Stimulated activated CD8-positive, alpha-beta memory T cell treated with anti-CD3 and anti-CD28 coated beads, Interleukin-7, amount 100 ng/mL, for 4 hours (primary cell): Measurements from ENCODE around the gene MEGF10.

Experiments used
- DNase-seq, 2 donors: peaks; one replicate each; pipeline ENCODE4 v3.0.0-alpha.2; 2020; ENCODE audit warnings: low read depth in 2 of 2

MEGF10 gene

GRCh38 chr5:127326976-127327755 is 36.6 kb downstream of the MEGF10 start:
- no peak for DNase-seq

- DNase-seq, result no peak
Observed at GRCh38 chr5:127330116-127330515, 39.5 kb downstream of the MEGF10 start.

GRCh38 chr5:127331890-127332649 is 41.5 kb downstream of the MEGF10 start:
- no peak for DNase-seq

GRCh38 chr5:127333483-127333882 is 42.9 kb downstream of the MEGF10 start:
- no peak for DNase-seq

- no peak for DNase-seq
Observed at GRCh38 chr5:127335381-127335780, 44.8 kb downstream of the MEGF10 start.

- DNase-seq, result no peak
Observed at GRCh38 chr5:127337876-127338275, 47.3 kb downstream of the MEGF10 start.

GRCh38 chr5:127338501-127338900 is 47.9 kb downstream of the MEGF10 start:
- no peak for DNase-seq

GRCh38 chr5:127340606-127341005 is 50.0 kb downstream of the MEGF10 start:
- DNase-seq, result no peak

- no peak for DNase-seq
Observed at GRCh38 chr5:127342364-127342763, 51.8 kb downstream of the MEGF10 start.

- no peak for DNase-seq
Observed at GRCh38 chr5:127343313-127343712, 52.7 kb downstream of the MEGF10 start.

- DNase-seq, result no peak
Observed at GRCh38 chr5:127343866-127344265, 53.3 kb downstream of the MEGF10 start.

GRCh38 chr5:127344931-127345330 is 54.3 kb downstream of the MEGF10 start:
- no peak for DNase-seq

- no peak for DNase-seq
Observed at GRCh38 chr5:127351418-127351817, 60.8 kb downstream of the MEGF10 start.

- no peak for DNase-seq
Observed at GRCh38 chr5:127352068-127352467, 61.5 kb downstream of the MEGF10 start.

- no peak for DNase-seq
Observed at GRCh38 chr5:127353327-127353726, 62.7 kb downstream of the MEGF10 start.

GRCh38 chr5:127353796-127354195 is 63.2 kb downstream of the MEGF10 start:
- DNase-seq, result no peak

GRCh38 chr5:127355337-127355736 is 64.7 kb downstream of the MEGF10 start:
- no peak for DNase-seq

- no peak for DNase-seq
Observed at GRCh38 chr5:127358284-127358683, 67.7 kb downstream of the MEGF10 start.

GRCh38 chr5:127358740-127359139 is 68.1 kb downstream of the MEGF10 start:
- DNase-seq, result no peak

- no peak for DNase-seq
Observed at GRCh38 chr5:127359502-127359901, 68.9 kb downstream of the MEGF10 start.

GRCh38 chr5:127363403-127363802 is 72.8 kb downstream of the MEGF10 start:
- no peak for DNase-seq

GRCh38 chr5:127367029-127367428 is 76.4 kb downstream of the MEGF10 start:
- DNase-seq, result no peak

- no peak for DNase-seq
Observed at GRCh38 chr5:127367946-127368465, 77.4 kb downstream of the MEGF10 start.
